HEK293 (cell line): ENCODE data around the gene TMEM178A.
A peak's percentile ranks its signal among the peaks of the same experiment; 100 is the strongest.

ENCODE experiments used
- CTCF ChIA-PET: fragments of 350-600 bp; formaldehyde crosslinking; extraction: SDS; loops from one replicate; lab custom pipeline; 2021; ENCODE audit warnings: antibody characterized with exemption; lab: Yijun Ruan, JAX
- POLR2A ChIA-PET: fragments of 300-600 bp; formaldehyde crosslinking; extraction: SDS; loops from one replicate; lab custom pipeline; 2020; ENCODE audit warnings: antibody characterized with exemption, inconsistent platforms; lab: Yijun Ruan, JAX
- H3K27ac ChIP-seq: fragments of 200-500 bp; sonication (Bioruptor generic); 2 replicates; pipeline ENCODE4 v1.5.1; 2014; ENCODE audit warnings: low read depth, low read length, control low read depth, inconsistent platforms; ENCODE audit errors: extremely low read depth
- H3K36me3 ChIP-seq, 2 experiments: fragments of 200-500 bp in 1 of 2; sonication (Bioruptor generic) in 1 of 2; 1 replicate in 1 of 2; 2 replicates in 1 of 2; pipeline ENCODE4 v1.5.1; 2014 to 2017; ENCODE audit warnings: inconsistent platforms in 2 of 2, low read length in 2 of 2; ENCODE audit not compliant: control insufficient read depth in 2 of 2, insufficient read depth in 1 of 2
- H3K4me1 ChIP-seq: fragments of 200-500 bp; sonication (Bioruptor generic); 2 replicates; pipeline ENCODE4 v1.5.1; 2014; ENCODE audit warnings: mild to moderate bottlenecking, low read length, inconsistent platforms; ENCODE audit not compliant: control insufficient read depth, insufficient read depth
- H3K4me3 ChIP-seq: 2 replicates; pipeline ENCODE4 v1.5.1; 2011; ENCODE audit warnings: low read depth, mild to moderate bottlenecking, control low read depth, low read length, moderate library complexity
- H3K9me3 ChIP-seq: fragments of 200-500 bp; sonication (Bioruptor generic); 2 replicates; pipeline ENCODE4 v1.5.1; 2014; ENCODE audit warnings: low read depth, low read length, inconsistent platforms; ENCODE audit not compliant: control insufficient read depth, insufficient read depth
- GLI2 ChIP-seq: fragments of 450-650 bp; formaldehyde crosslinking; IDR thresholded peaks from 2 replicates; pipeline ENCODE4; 2017; ENCODE audit warnings: missing biosample characterization, missing genetic modification characterization, low read depth, borderline replicate concordance
- KLF8 ChIP-seq: fragments of 450-650 bp; formaldehyde crosslinking; IDR thresholded peaks from 2 replicates; pipeline ENCODE4 v1.5.1; 2016; ENCODE audit warnings: missing biosample characterization, missing genetic modification characterization
- KLF9 ChIP-seq: fragments of 450-650 bp; formaldehyde crosslinking; IDR thresholded peaks from 2 replicates; pipeline ENCODE4 v1.5.1; 2016; ENCODE audit warnings: missing biosample characterization, missing genetic modification characterization, low read depth
- MZF1 ChIP-seq: fragments of 450-650 bp; formaldehyde crosslinking; IDR thresholded peaks from 2 replicates; pipeline ENCODE4 v1.5.1; 2017; ENCODE audit warnings: missing biosample characterization, missing genetic modification characterization, borderline replicate concordance
- RBAK ChIP-seq: fragments of 450-650 bp; formaldehyde crosslinking; IDR thresholded peaks from 2 replicates; pipeline ENCODE4 v1.5.1; 2016; ENCODE audit warnings: missing biosample characterization, missing genetic modification characterization
- SETDB1 ChIP-seq: IDR thresholded peaks from one replicate; pipeline ENCODE4 v1.6.1; 2017; ENCODE audit warnings: mild to moderate bottlenecking, low read length, moderate library complexity, mixed read lengths; ENCODE audit not compliant: insufficient read length
- ZBTB6 ChIP-seq: fragments of 450-650 bp; formaldehyde crosslinking; IDR thresholded peaks from 2 replicates; pipeline ENCODE4 v1.5.1; 2017; ENCODE audit warnings: missing biosample characterization, missing genetic modification characterization
- ZNF175 ChIP-seq: fragments of 450-650 bp; formaldehyde crosslinking; IDR thresholded peaks from 2 replicates; pipeline ENCODE4 v1.5.1; 2016; ENCODE audit warnings: missing biosample characterization, missing genetic modification characterization
- ZNF223 ChIP-seq: fragments of 450-650 bp; formaldehyde crosslinking; IDR thresholded peaks from 2 replicates; pipeline ENCODE4 v1.5.1; 2016; ENCODE audit warnings: missing biosample characterization, missing genetic modification characterization
- ZNF350 ChIP-seq: fragments of 450-650 bp; formaldehyde crosslinking; IDR thresholded peaks from 2 replicates; pipeline ENCODE4 v1.5.0; 2017; ENCODE audit warnings: missing biosample characterization, mild to moderate bottlenecking, missing genetic modification characterization
- ZNF37A ChIP-seq: fragments of 450-650 bp; IDR thresholded peaks from 2 replicates; pipeline ENCODE4 v1.5.1; 2018; ENCODE audit warnings: missing biosample characterization, missing genetic modification characterization
- ZNF416 ChIP-seq: fragments of 450-650 bp; formaldehyde crosslinking; IDR thresholded peaks from 2 replicates; pipeline ENCODE4 v1.5.1; 2016; ENCODE audit warnings: missing biosample characterization, missing genetic modification characterization
- ZNF48 ChIP-seq: fragments of 450-650 bp; formaldehyde crosslinking; IDR thresholded peaks from 2 replicates; pipeline ENCODE4 v1.5.1; 2016; ENCODE audit warnings: missing biosample characterization, missing genetic modification characterization
- ZNF561 ChIP-seq: fragments of 450-650 bp; IDR thresholded peaks from 2 replicates; pipeline ENCODE4 v1.5.1; 2018; ENCODE audit warnings: missing biosample characterization, missing genetic modification characterization, borderline replicate concordance
- ZNF571 ChIP-seq: fragments of 450-650 bp; formaldehyde crosslinking; IDR thresholded peaks from 2 replicates; pipeline ENCODE4 v1.5.0; 2017; ENCODE audit warnings: missing biosample characterization, missing genetic modification characterization
- ZNF610 ChIP-seq: fragments of 450-650 bp; formaldehyde crosslinking; IDR thresholded peaks from 2 replicates; pipeline ENCODE4 v1.5.1; 2016; ENCODE audit warnings: missing biosample characterization, missing genetic modification characterization, borderline replicate concordance
- ZNF623 ChIP-seq: fragments of 450-650 bp; formaldehyde crosslinking; IDR thresholded peaks from 2 replicates; pipeline ENCODE4 v1.5.1; 2016; ENCODE audit warnings: missing biosample characterization, missing genetic modification characterization
- ZNF670 ChIP-seq: fragments of 450-650 bp; formaldehyde crosslinking; IDR thresholded peaks from 2 replicates; pipeline ENCODE4 v1.5.1; 2016; ENCODE audit warnings: missing biosample characterization, missing genetic modification characterization, low read depth
- ZNF704 ChIP-seq: fragments of 450-650 bp; formaldehyde crosslinking; IDR thresholded peaks from 2 replicates; pipeline ENCODE4 v1.5.1; 2016; ENCODE audit warnings: missing biosample characterization, missing genetic modification characterization
- ZNF747 ChIP-seq: fragments of 450-650 bp; formaldehyde crosslinking; IDR thresholded peaks from 2 replicates; pipeline ENCODE4 v1.5.1; 2016; ENCODE audit warnings: missing biosample characterization, missing genetic modification characterization
- ZNF785 ChIP-seq: fragments of 450-650 bp; formaldehyde crosslinking; IDR thresholded peaks from 2 replicates; pipeline ENCODE4 v1.5.1; 2016; ENCODE audit warnings: missing biosample characterization, missing genetic modification characterization

The TMEM178A gene

GRCh38 chr2:39659765-39660611 is 5.7 kb upstream of the TMEM178A start:
- CTCF ChIA-PET = interaction anchor here (0.6 kb wide), 1 partner anchor 18 kb away, joined by 3 read pairs; no protein-coding TSS in a partner anchor
- Histone ChIP-seq H3K27ac (no peak overlapping the region), H3K4me1 (no peaks in the 10 kb centered on the region), H3K4me3 (no peak overlapping the region), H3K36me3 (no peaks in the 10 kb centered on the region), H3K9me3 (no peaks in the 10 kb centered on the region)
- TF ChIP-seq KLF9 (no peak), ZNF623 (tag by site-specific recombination) (peak; percentile 51; the same call in 1 of the 2 replicates)
- POLR2A ChIA-PET = interaction anchor here (0.6 kb wide), 1 partner anchor 18 kb away, joined by 3 read pairs; no protein-coding TSS in a partner anchor

- ChIA-PET POLR2A (interaction anchor here (0.6 kb wide), 1 partner anchor 19 kb away, joined by 3 read pairs; no protein-coding TSS in a partner anchor), CTCF (interaction anchor here (0.6 kb wide), 1 partner anchor 17 kb away, joined by 3 read pairs; no protein-coding TSS in a partner anchor)
- Histone ChIP-seq H3K9me3 (no peaks in the 10 kb centered on the region), H3K36me3 (no peaks in the 10 kb centered on the region), H3K27ac (no peak overlapping the region), H3K4me1 (no peaks in the 10 kb centered on the region), H3K4me3 (no peak overlapping the region)
- TF ChIP-seq ZNF704 (tag by site-specific recombination) = no peak
- TF ChIP-seq ZNF571 (tag by site-specific recombination) = no peak
- no peak for TF ChIP-seq MZF1 (tag by site-specific recombination)
- no peak for TF ChIP-seq RBAK (tag by site-specific recombination)
- TF ChIP-seq ZNF785 (tag by site-specific recombination) = no peak
These were observed 5.0 kb upstream of the TMEM178A start for GRCh38 chr2:39660612-39661236.

GRCh38 chr2:39661826-39662225 is 3.9 kb upstream of the TMEM178A start:
- H3K9me3 ChIP-seq = no peaks in the 10 kb centered on the region
- no peaks in the 10 kb centered on the region for H3K36me3 ChIP-seq
- CTCF ChIA-PET = interaction anchor here (1.0 kb wide), 1 partner anchor 149 kb away, joined by 3 read pairs; no protein-coding TSS in a partner anchor
- POLR2A ChIA-PET = no interaction called here
- peaks cover 3% of the 10 kb centered on the region; the same call in 1 of the 2 replicates for H3K4me1 ChIP-seq
- no peak overlapping the region for H3K4me3 ChIP-seq
- TF ChIP-seq ZNF175 (tag by site-specific recombination) = no peak
- no peak overlapping the region for H3K27ac ChIP-seq

- peaks cover 3% of the 10 kb centered on the region; the same call in 1 of the 2 replicates for H3K4me1 ChIP-seq
- ChIA-PET CTCF (interaction anchor here (0.5 to 0.8 kb wide), 4 partner anchors 9 to 351 kb away, joined by 3 to 6 read pairs (median 4); no protein-coding TSS in a partner anchor), POLR2A (no interaction called here)
- no peaks in the 10 kb centered on the region for H3K36me3 ChIP-seq
- H3K9me3 ChIP-seq = no peaks in the 10 kb centered on the region
- H3K4me3 ChIP-seq = no peak overlapping the region
- no peak overlapping the region for H3K27ac ChIP-seq
- TF ChIP-seq KLF8 (tag by site-specific recombination) (no peak), SETDB1 (no peak), ZNF37A (no peak), ZNF747 (no peak), ZNF571 (tag by site-specific recombination) (no peak), ZNF670 (tag by site-specific recombination) (no peak), ZNF416 (tag by site-specific recombination) (no peak), ZNF350 (tag by site-specific recombination) (no peak), ZNF610 (tag by site-specific recombination) (no peak), ZNF48 (no peak), ZNF561 (tag by site-specific recombination) (no peak), ZNF223 (tag by site-specific recombination) (no peak), GLI2 (tag by site-specific recombination) (no peak), ZBTB6 (tag by site-specific recombination) (no peak)
These were observed 2.4 kb upstream of the TMEM178A start for GRCh38 chr2:39663187-39663930.
